Measurements from ENCODE around the gene GGA3.
"Not testable (repeated sequence)": the region's sequence is repeated elsewhere in the genome, so short reads cannot be mapped to it uniquely, and the experiment has no call there.

Gene GGA3

GRCh38 chr17:75261336-75262111 is at the start of gene GGA3, which contains the start of gene MRPS7:
GGA3 (minus strand) TSS chr17:75261606; CDS start chr17:75261587, 19 bp downstream.
MRPS7 (plus strand) TSS chr17:75261879; CDS start chr17:75261901, 22 bp downstream.
- peak; percentile 98 for DNase-seq

- peak; percentile 39 for DNase-seq
These were observed 47.6 kb upstream of the GGA3 start for GRCh38 chr17:75308732-75309629.

GRCh38 chr17:75307957-75308731 is 46.7 kb upstream of the GGA3 start:
- DNase-seq: no peak

GRCh38 chr17:75301502-75302206 is 40.2 kb upstream of the GGA3 start:
- peak; percentile 91 for DNase-seq

GRCh38 chr17:75301049-75301448 is 39.6 kb upstream of the GGA3 start:
- DNase-seq: peak; percentile 93

- no peak for DNase-seq
These were observed 38.9 kb upstream of the GGA3 start for GRCh38 chr17:75300280-75300679.

- DNase-seq: peak; percentile 97
These were observed 34.1 kb upstream of the GGA3 start for GRCh38 chr17:75295201-75296158.

- DNase-seq: peak; percentile 83
These were observed 31.5 kb upstream of the GGA3 start for GRCh38 chr17:75292810-75293448.

- peak; percentile 91 for DNase-seq
These were observed 28.5 kb upstream of the GGA3 start for GRCh38 chr17:75289832-75290337.

GRCh38 chr17:75289115-75289831 is 27.9 kb upstream of the GGA3 start, which contains the start of gene SLC25A19:
SLC25A19 (minus strand) TSS chr17:75289433; CDS start chr17:75286764, 2,669 bp downstream.
- peak; percentile 98 for DNase-seq

GRCh38 chr17:75288770-75289114 is 27.3 kb upstream of the GGA3 start:
- peak; percentile 60 for DNase-seq

GRCh38 chr17:75288359-75288758 is 27.0 kb upstream of the GGA3 start:
- no peak for DNase-seq

- no peak for DNase-seq
These were observed 25.8 kb upstream of the GGA3 start for GRCh38 chr17:75287221-75287620.

GRCh38 chr17:75285123-75285522 is 23.7 kb upstream of the GGA3 start:
- no peak for DNase-seq

GRCh38 chr17:75280189-75280588 is 18.8 kb upstream of the GGA3 start:
- DNase-seq: not testable (repeated sequence)

GRCh38 chr17:75277664-75278071 is 16.3 kb upstream of the GGA3 start:
- no peak for DNase-seq

- DNase-seq: peak; percentile 55
These were observed 12.7 kb upstream of the GGA3 start for GRCh38 chr17:75273977-75274708.

- DNase-seq: no peak
These were observed 11.4 kb upstream of the GGA3 start for GRCh38 chr17:75272848-75273184.
